ENCODE results near the gene EVPL. TPM values are rescaled to one million over a fixed set of nuclear protein-coding genes. Genes with fewer than 3 reads are reported as not detected.
A peak's percentile ranks its signal among the peaks of the same experiment; 100 is the strongest.

EVPL gene
- total RNA-seq: under 1 TPM in 2 of 4 donors, not detected in 2; 0.02 to 0.07 TPM

DNA sequence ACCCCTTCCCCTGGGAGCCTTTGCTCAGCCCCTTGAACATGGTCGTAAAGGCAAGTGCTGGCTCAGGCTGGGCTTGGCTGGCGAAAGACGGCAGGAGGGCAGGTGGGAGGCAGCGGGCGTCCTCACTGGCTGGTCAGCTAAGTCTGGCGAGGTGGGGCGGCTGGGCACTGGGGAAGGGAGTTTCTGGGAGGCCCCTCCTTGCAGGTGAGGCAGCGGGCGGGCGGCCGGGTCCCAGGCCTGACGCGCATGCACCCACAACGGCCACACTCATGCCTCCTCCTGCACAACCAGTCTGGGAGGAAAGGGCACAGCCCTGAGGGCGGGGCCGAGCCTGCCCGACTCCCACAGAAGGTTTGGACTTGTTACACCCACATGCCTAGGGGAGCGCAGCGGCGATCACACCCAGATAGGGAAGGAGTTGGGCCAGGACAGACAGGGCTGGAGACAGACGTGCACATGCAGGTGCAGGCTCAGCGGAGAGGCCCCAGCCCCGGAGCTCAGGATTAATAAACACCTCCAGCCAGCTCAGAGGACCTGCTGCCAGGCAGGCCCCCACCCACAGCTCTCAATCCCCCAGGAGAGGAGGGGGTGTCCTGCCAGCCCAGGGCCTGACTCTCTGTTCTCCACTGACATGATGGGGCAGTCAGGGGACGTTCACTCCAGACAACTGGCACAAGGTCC, at the start of gene EVPL:
Gene EVPL (minus strand): TSS at position 148 of the 681 bp plus-strand sequence. CDS start 108 bp downstream, at position 40.
- no peak for TF ChIP-seq POLR2A (IDR thresholded peaks at IDR 0.05)
- TF ChIP-seq, protein P1, sequence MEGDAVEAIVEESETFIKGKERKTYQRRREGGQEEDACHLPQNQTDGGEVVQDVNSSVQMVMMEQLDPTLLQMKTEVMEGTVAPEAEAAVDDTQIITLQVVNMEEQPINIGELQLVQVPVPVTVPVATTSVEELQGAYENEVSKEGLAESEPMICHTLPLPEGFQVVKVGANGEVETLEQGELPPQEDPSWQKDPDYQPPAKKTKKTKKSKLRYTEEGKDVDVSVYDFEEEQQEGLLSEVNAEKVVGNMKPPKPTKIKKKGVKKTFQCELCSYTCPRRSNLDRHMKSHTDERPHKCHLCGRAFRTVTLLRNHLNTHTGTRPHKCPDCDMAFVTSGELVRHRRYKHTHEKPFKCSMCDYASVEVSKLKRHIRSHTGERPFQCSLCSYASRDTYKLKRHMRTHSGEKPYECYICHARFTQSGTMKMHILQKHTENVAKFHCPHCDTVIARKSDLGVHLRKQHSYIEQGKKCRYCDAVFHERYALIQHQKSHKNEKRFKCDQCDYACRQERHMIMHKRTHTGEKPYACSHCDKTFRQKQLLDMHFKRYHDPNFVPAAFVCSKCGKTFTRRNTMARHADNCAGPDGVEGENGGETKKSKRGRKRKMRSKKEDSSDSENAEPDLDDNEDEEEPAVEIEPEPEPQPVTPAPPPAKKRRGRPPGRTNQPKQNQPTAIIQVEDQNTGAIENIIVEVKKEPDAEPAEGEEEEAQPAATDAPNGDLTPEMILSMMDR (IDR thresholded peaks at IDR 0.05 in 4 of 5, conservative IDR thresholded peaks at IDR 0.05 in 1 of 5): no peak
- Histone ChIP-seq H3K36me3 (no peaks in the 10 kb centered on the region), H3K4me1 (no peaks in the 10 kb centered on the region), H3K27ac (no peak within 1 kb of the TSS), H3K9me3 (no peaks in the 10 kb centered on the region), H3K4me3 (no peak within 1 kb of the TSS), H3K27me3 (no peaks in the 10 kb centered on the region)
- ATAC-seq (no peak), DNase-seq (no peak)
- intact Hi-C loops (cut with DNase I; ENCODE audit: low total_unique reads) (no loop called here), in situ Hi-C loops (cut with MboI; ENCODE audit: low sequenced_read_pairs in 4 of 4) (no loop called here)

DNA sequence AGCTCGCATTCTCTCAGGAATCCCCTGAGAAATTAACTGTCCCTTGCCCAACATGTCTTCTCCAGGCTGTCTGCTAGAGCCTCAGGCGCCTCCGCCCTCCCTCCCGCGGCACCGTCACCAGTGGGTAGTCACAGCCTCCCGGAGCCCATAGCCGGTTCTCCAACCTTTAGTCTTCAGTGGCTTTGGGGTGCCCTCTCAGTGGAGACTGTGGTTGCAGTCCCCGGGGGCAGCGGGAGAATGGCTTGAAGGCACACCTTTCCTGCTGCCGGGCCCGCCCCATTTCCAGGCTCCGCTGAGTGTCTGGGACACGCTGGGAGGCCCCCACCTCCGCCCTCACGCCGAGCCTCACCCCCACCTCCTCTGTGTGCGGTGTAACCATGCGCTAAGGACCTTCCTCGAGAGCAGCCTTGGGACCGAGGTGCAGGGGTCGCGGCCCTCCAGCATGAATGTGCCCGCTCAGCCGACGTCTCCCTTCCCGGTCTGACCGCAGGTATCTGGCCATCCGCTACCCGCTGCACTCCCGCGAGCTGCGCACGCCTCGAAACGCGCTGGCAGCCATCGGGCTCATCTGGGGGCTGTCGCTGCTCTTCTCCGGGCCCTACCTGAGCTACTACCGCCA, 49.1 kb upstream of the EVPL start:
- Histone ChIP-seq H3K9me3 (no peaks in the 10 kb centered on the region), H3K4me1 (peaks cover 20 to 30% of the 10 kb centered on the region in 2 donors), H3K27ac (no peak overlapping the region), H3K36me3 (no peaks in the 10 kb centered on the region), H3K27me3 (peaks cover 59 to 63% (median 60%) of the 10 kb centered on the region in 3 donors), H3K4me3 (peak overlapping the region in 1 of 4 donors; percentile 19)
- DNase-seq (no peak), ATAC-seq (no peak)
- TF ChIP-seq, protein P1 (IDR thresholded peaks at IDR 0.05 in 4 of 5, conservative IDR thresholded peaks at IDR 0.05 in 1 of 5): no peak
- TF ChIP-seq POLR2A (IDR thresholded peaks at IDR 0.05): no peak
- intact Hi-C loops (cut with DNase I; ENCODE audit: low total_unique reads) (no loop called here), in situ Hi-C loops (cut with MboI; ENCODE audit: low sequenced_read_pairs in 4 of 4) (no loop called here)

DNA sequence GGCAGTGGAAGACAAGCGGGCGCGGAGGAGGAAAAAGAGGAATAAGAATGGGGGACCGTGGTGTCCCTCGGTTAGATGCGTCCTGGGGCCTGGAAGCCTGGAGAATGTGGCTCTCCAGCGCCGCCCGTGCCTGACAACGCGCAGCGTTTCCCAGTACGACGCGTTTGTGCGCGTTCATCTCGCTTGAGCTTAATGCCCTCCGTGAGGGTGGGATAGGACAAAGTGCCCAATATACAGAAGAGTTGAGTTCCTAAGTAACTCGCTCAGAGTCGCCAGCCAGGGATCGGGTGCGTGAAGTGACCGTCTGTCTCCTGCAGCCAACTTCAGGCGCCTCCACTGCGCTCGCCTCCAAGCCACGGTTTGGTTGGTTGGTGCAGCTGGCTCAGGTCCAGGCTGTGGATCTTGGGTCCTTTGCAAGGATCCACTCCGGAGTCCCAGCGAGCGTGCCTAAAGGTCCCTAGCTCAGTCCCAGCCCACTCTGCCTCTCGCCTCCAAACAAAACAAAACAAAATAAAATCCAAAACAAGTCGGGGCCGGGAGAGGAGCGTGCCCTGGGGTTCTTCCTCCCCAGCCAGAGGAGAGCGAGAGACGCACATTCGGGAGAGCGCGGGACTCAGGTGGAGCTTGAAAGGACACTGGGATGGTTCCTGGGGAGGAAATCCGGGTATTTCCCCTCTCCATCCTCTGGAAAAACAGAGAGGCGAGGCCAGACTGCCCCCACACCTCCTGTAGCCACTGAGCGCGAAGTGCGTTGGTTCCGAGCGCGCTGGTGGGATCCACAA, 48.4 kb upstream of the EVPL start:
- H3K4me1 ChIP-seq: peaks cover 27 to 37% of the 10 kb centered on the region in 2 donors

More for the DNA sequence above, 48.4 kb upstream of the EVPL start:
- no peak overlapping the region for H3K27ac ChIP-seq
- H3K9me3 ChIP-seq: no peaks in the 10 kb centered on the region
- ATAC-seq (no peak), DNase-seq (peak in 1 of 2 donors; percentile 6)
- intact Hi-C loops (cut with DNase I; ENCODE audit: low total_unique reads): no loop called here
- H3K27me3 ChIP-seq: peaks cover 59 to 63% (median 60%) of the 10 kb centered on the region in 3 donors
- peak overlapping the region in 2 of 4 donors; percentile 6 to 19 for H3K4me3 ChIP-seq
- TF ChIP-seq POLR2A (IDR thresholded peaks at IDR 0.05): no peak
- TF ChIP-seq, protein P1 (IDR thresholded peaks at IDR 0.05 in 4 of 5, conservative IDR thresholded peaks at IDR 0.05 in 1 of 5): no peak
- H3K36me3 ChIP-seq: no peaks in the 10 kb centered on the region
- in situ Hi-C loops (cut with MboI; ENCODE audit: low sequenced_read_pairs in 4 of 4): no loop called here
